Transverse colon (tissue), 4 donors: ENCODE measurements around the gene PCSK7. TPM values are rescaled to one million over a fixed set of nuclear protein-coding genes. Genes with fewer than 3 reads are reported as not detected.

Source experiments
- DNase-seq: peaks from one replicate; pipeline ENCODE4 v3.0.0-alpha.2; 2019
- H3K27ac ChIP-seq, 4 donors: fragments of 200-600 bp; sonication (generic); 2 replicates each; pipeline ENCODE4 v1.5.1; 2016 to 2018; ENCODE audit warnings: inconsistent platforms in 4 of 4
- H3K27me3 ChIP-seq: fragments of 200-600 bp; sonication (generic); 2 replicates; pipeline ENCODE4 v1.5.1; 2017; ENCODE audit warnings: inconsistent platforms
- H3K36me3 ChIP-seq, 4 donors: fragments of 200-600 bp; sonication (generic); 2 replicates each; pipeline ENCODE4 v1.5.1; 2017 to 2019; ENCODE audit warnings: inconsistent platforms in 4 of 4
- H3K4me1 ChIP-seq, 4 donors: fragments of 200-600 bp; sonication (generic); 2 replicates each; pipeline ENCODE4 v1.5.1; 2017 to 2020; ENCODE audit warnings: inconsistent platforms in 4 of 4
- H3K4me3 ChIP-seq, 4 donors: fragments of 200-600 bp; sonication (generic); 1 replicate in 1 of 4; 2 replicates in 3 of 4; pipeline versions ENCODE4 v1.5.1 to v1.6.1; 2017 to 2019; ENCODE audit warnings: inconsistent platforms in 4 of 4
- H3K9me3 ChIP-seq, 2 donors: fragments of 200-600 bp; sonication (generic); 2 replicates each; pipeline ENCODE4 v1.5.1; 2017 to 2019; ENCODE audit warnings: inconsistent platforms in 2 of 2
- EP300 ChIP-seq: sonication (generic); formaldehyde crosslinking; IDR thresholded peaks from one replicate; pipeline ENCODE4 v1.6.1; 2017; ENCODE audit warnings: antibody characterized with exemption, low read depth
- POLR2A ChIP-seq: fragments of 450-650 bp; IDR thresholded peaks from one replicate; pipeline ENCODE4 v1.6.1; 2016; ENCODE audit warnings: antibody characterized with exemption, mild to moderate bottlenecking, moderate library complexity
- POLR2AphosphoS5 ChIP-seq, 3 donors: sonication (generic); formaldehyde crosslinking; IDR thresholded peaks; one replicate each; pipeline ENCODE4 v1.6.1; 2016; ENCODE audit warnings: antibody characterized with exemption in 3 of 3
- WGBS, 2 donors: methylation state at CpG; one replicate each; pipeline ENCODE4 v1.1.5; 2018; ENCODE audit warnings: low coverage in 1 of 2; 5-methylcytosine and 5-hydroxymethylcytosine counted together
- in situ Hi-C, 4 donors: fragments of 200-750 bp; cut with MboI; loops; one replicate each; pipeline versions ENCODE4 v1.15.0 to v1.15.1; 2017; ENCODE audit warnings: low sequenced_read_pairs in 3 of 4, low pct_ligation_motif_present in 1 of 4, low pct_unique_long_range_greater_than_20kb in 1 of 4
- intact Hi-C: fragments of 100-400 bp; cut with DNase I; formaldehyde crosslinking; loops from one replicate; pipeline ENCODE4 v1.15.1; 2023; ENCODE audit warnings: low total_unique reads
- total RNA-seq, 4 donors: library from RNA; depleted of rRNA; stranded (reverse); fragments of >200 nt; gene quantifications; one replicate each; pipeline ENCODE4 v1.1.0, GENCODE V29; 2016
- TF ChIP-seq, protein P1 (sequence below), 5 experiments: fragments of 200-600 bp in 3 of 5; fragments of 450-650 bp in 2 of 5; sonication (generic) in 3 of 5; IDR thresholded peaks; 1 replicate in 2 of 5; 2 replicates in 3 of 5; pipeline ENCODE4 v1.5.1; 2016 to 2017; ENCODE audit warnings: antibody characterized with exemption in 5 of 5, inconsistent platforms in 3 of 5, mild to moderate bottlenecking in 2 of 5, moderate library complexity in 1 of 5

PCSK7 gene
- total RNA-seq, 4 donors from 2014 or later: 182 to 432 (median 204) TPM

DNA sequence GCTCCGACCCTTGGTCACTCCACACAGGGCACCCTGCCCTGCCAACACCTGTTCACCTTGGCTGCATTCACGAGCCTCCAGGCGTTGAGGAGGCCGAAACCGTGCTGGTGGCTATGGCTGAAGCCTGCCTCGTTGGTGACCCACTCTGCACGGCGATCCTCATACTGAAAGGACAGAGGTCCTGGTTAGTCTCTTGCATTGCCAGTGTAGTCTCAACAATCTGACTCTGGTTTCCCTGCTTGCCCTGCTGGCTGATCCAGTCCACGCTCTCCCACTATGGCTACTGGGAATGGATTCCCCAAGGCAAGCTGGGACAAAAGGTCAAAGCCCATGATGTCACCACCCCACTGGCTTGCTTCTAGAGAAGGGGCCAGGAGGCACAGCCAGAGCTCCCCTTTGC, 12.9 kb downstream of the PCSK7 start:
- Histone ChIP-seq H3K27ac (peak overlapping the region; percentile 83 to 91 (median 86)), H3K36me3 (peaks cover 0 to 59% (median 13%) of the 10 kb centered on the region in 4 donors), H3K9me3 (no peaks in the 10 kb centered on the region), H3K4me3 (no peak overlapping the region), H3K27me3 (no peaks in the 10 kb centered on the region), H3K4me1 (peaks cover 42 to 72% (median 56%) of the 10 kb centered on the region in 4 donors)
- 90% methylated on average over 9 of the region's 9 CpGs; no CpG with 5 or more reads in 1 of the 2 donors for WGBS, 2 donors
- intact Hi-C loops (no loop called here), in situ Hi-C loops (no loop called here)
- no peak for DNase-seq
- TF ChIP-seq EP300 (no peak), POLR2A (no peak), POLR2AphosphoS5 (IDR thresholded peaks at IDR 0.05) (no peak)
- TF ChIP-seq, protein P1, sequence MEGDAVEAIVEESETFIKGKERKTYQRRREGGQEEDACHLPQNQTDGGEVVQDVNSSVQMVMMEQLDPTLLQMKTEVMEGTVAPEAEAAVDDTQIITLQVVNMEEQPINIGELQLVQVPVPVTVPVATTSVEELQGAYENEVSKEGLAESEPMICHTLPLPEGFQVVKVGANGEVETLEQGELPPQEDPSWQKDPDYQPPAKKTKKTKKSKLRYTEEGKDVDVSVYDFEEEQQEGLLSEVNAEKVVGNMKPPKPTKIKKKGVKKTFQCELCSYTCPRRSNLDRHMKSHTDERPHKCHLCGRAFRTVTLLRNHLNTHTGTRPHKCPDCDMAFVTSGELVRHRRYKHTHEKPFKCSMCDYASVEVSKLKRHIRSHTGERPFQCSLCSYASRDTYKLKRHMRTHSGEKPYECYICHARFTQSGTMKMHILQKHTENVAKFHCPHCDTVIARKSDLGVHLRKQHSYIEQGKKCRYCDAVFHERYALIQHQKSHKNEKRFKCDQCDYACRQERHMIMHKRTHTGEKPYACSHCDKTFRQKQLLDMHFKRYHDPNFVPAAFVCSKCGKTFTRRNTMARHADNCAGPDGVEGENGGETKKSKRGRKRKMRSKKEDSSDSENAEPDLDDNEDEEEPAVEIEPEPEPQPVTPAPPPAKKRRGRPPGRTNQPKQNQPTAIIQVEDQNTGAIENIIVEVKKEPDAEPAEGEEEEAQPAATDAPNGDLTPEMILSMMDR (IDR thresholded peaks at IDR 0.05): no peak

DNA sequence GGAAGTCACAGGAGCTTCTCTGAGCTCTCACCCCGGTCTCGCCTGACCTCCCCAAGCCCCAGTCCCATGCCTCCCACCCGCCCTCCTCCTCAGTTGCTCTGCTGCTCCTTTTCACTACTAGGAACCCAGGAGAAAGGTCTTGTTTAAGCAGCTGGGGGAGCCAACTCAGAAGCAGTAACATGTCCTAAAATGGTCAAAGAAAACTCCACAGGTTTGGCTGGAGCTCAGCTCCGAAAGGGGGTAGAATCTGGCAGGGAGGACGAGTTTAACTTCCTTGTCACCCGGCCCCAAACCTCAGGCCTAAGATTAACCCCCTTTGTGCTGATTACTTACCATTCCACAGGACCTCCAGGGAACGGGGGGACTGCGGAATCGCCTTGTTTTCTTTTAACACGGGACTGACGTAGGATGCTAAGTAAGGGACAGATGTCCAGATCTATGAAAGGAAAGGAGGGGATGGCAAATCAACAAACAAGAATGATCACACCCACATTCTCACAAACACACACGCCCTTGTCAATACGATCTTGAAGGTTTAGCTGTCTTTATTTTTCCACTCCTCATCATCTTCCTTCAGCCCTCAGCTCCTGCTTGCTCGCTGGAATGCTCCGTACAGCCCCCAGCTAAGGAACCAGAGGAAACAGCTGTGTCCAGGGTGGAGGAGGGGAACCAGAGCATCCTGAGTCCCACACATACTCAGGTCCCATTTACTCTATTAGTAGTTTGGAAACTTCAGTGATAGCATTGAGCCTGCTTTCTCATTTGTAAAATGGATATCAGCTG, 13.5 kb downstream of the PCSK7 start:
- 52 to 64% methylated on average over 7 to 15 of the region's 15 CpGs for WGBS, 2 donors
- TF ChIP-seq POLR2A (no peak), POLR2AphosphoS5 (IDR thresholded peaks at IDR 0.05) (peak in 1 of 3 donors; percentile 6)
- H3K36me3 ChIP-seq: peaks cover 0 to 63% (median 14%) of the 10 kb centered on the region in 4 donors
- H3K9me3 ChIP-seq: no peaks in the 10 kb centered on the region
- no peaks in the 10 kb centered on the region for H3K27me3 ChIP-seq
- peak overlapping the region; percentile 83 to 91 (median 86) for H3K27ac ChIP-seq
- intact Hi-C loops: no loop called here
- H3K4me1 ChIP-seq: peaks cover 41 to 66% (median 51%) of the 10 kb centered on the region in 4 donors
- in situ Hi-C loops: no loop called here
- DNase-seq: peak; percentile 7
- H3K4me3 ChIP-seq: no peak overlapping the region

DNA sequence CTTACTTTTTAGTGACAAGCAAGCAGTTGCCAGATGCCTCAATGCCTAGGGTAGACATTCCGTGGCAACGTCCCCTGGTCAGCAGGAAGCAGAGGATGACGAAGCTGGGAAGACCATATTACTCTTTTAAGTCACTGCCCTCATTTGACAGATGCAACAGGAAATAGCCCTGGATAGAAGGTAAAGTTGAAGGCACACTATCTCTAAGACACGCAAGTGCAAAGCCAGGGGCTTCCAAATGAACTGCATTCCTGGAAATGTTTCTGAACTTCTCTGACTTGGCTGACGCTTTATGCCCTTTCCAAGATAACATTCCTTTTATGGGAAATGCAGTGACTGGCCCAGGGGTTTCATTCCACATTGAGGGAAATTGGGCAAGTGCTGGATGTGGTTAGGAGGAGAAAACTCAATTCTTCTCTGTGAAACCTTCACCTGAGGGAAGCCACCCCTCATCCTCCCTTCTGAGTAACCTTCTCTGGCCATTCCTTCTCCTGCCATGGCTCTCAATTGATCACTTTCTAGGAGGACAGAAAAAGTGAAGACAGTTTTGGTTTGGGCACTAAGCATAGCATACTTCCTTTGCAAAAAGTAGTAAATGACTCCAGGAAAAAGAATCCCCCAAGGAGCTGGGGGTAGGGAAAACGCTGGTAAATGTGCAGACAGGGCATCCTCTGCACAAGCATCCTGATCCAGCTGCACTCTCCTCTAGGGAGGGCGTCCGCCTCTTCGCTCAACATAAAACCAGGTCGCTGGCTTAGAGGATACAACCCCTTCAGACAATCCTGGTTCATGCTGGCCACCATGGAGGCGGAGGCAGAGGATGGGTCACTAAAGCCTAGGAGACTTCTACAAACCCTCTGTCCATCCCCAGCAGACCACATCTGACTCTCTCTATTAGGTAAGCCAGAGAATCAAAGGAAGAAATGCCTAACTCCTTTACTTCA, 14.5 kb downstream of the PCSK7 start:
- WGBS, 2 donors: 64 to 80% methylated on average over 6 to 11 of the region's 11 CpGs
- peaks cover 0 to 69% (median 17%) of the 10 kb centered on the region in 4 donors for H3K36me3 ChIP-seq

DNA sequence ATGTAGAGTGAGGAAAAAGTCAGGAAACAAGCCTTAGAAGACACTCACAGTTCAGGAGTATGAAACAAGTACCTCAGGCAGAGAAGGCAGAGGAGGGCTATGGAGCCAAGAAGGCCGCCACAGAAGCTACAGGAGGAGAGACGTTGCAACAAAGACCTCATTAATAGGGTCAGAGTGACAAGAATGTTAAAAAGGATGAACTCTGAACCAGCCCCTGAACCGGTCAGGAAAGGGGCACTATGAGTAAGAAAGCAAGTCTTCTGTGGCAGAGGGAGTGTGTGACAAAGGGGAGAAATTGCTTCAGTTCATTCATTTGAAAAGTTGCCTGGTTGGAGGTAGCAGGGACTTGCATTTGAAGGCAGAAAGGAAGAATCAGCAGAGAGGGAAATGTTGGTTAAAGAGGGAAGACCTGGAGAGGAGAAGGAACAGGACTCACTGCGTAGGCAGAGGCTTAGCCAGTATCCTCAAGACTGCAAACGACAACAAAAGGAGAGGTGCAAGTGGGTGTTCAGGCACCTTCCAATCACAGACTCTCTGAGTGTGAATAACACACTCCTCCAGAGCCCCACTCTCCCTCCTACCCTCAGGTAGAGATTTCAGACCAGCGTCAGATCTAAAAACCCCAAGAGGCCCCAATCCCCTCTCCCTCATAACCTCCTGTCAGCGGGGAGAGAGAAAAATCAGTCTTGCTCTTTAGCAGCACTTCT, 17.3 kb downstream of the PCSK7 start:
- Histone ChIP-seq H3K27ac (peak overlapping the region in 3 of 4 donors; percentile 15 to 91 (median 29)), H3K27me3 (no peaks in the 10 kb centered on the region), H3K36me3 (peaks cover 0 to 62% (median 17%) of the 10 kb centered on the region in 4 donors), H3K9me3 (no peaks in the 10 kb centered on the region), H3K4me3 (no peak overlapping the region), H3K4me1 (peaks cover 12 to 28% (median 13%) of the 10 kb centered on the region in 4 donors)
- WGBS, 2 donors: 83% methylated on average over 6 to 7 of the region's 7 CpGs
- intact Hi-C loops: no loop called here
- TF ChIP-seq POLR2AphosphoS5 (IDR thresholded peaks at IDR 0.05) (no peak), EP300 (no peak), POLR2A (no peak)
- TF ChIP-seq, protein P1 (IDR thresholded peaks at IDR 0.05): no peak
- in situ Hi-C loops: no loop called here
- no peak for DNase-seq

More for the DNA sequence above, 14.5 kb downstream of the PCSK7 start:
- in situ Hi-C loops (no loop called here), intact Hi-C loops (no loop called here)
- TF ChIP-seq POLR2AphosphoS5 (IDR thresholded peaks at IDR 0.05) (peak; percentile 23 to 51 (median 26)), POLR2A (no peak), EP300 (peak; percentile 20)
- TF ChIP-seq, protein P1 (IDR thresholded peaks at IDR 0.05): no peak
- Histone ChIP-seq H3K27ac (peak overlapping the region; percentile 83 to 91 (median 86)), H3K9me3 (no peaks in the 10 kb centered on the region), H3K4me3 (no peak overlapping the region), H3K27me3 (no peaks in the 10 kb centered on the region), H3K4me1 (peaks cover 38 to 57% (median 41%) of the 10 kb centered on the region in 4 donors)
- no peak for DNase-seq
